Left ventricle myocardium inferior (tissue), 1 donor: ENCODE measurements around the gene ANXA6. TPM values are rescaled to one million over a fixed set of nuclear protein-coding genes. Genes with fewer than 3 reads are reported as not detected.

Source experiments
- DNase-seq: peaks from one replicate; pipeline ENCODE4 v3.0.0-alpha.2; 2020
- H3K27ac ChIP-seq: fragments of 200-600 bp; replicated peaks from 2 replicates; pipeline ENCODE4 v1.8.0; 2021
- H3K27me3 ChIP-seq: fragments of 200-600 bp; 2 replicates; pipeline ENCODE4 v1.8.0; 2021; ENCODE audit warnings: low read depth
- H3K36me3 ChIP-seq: fragments of 200-600 bp; 2 replicates; pipeline ENCODE4 v1.8.0; 2021
- H3K4me1 ChIP-seq: fragments of 200-600 bp; 2 replicates; pipeline ENCODE4 v1.8.0; 2021
- H3K4me3 ChIP-seq: fragments of 200-600 bp; 2 replicates; pipeline ENCODE4 v1.8.0; 2021; ENCODE audit warnings: mild to moderate bottlenecking, moderate library complexity
- H3K9me3 ChIP-seq: fragments of 200-600 bp; replicated peaks from 2 replicates; pipeline ENCODE4 v1.8.0; 2021
- intact Hi-C: fragments of 100-400 bp; cut with micrococcal nuclease; formaldehyde crosslinking; loops from one replicate; pipeline ENCODE4 v1.11.0; 2022
- total RNA-seq: library from RNA; stranded (reverse); fragmentation: NEBNext Ultra II Directional; extraction: Animal tissue kit (Norgen Biotek cat#: 25700); gene quantifications from one replicate; pipeline ENCODE4 v1.2.1, GENCODE V29; 2021
- TF ChIP-seq, protein P1 (sequence below): fragments of 200-600 bp; IDR thresholded peaks from 2 replicates; pipeline ENCODE4 v1.8.0; 2021; ENCODE audit warnings: antibody characterized with exemption, mild to moderate bottlenecking, borderline replicate concordance
- donor health status: DM: no; HTN: yes; CAD: no; lungs with severe emphysema.

ANXA6 gene
- total RNA-seq, 1 donor from 2014 or later = 195 TPM

DNA sequence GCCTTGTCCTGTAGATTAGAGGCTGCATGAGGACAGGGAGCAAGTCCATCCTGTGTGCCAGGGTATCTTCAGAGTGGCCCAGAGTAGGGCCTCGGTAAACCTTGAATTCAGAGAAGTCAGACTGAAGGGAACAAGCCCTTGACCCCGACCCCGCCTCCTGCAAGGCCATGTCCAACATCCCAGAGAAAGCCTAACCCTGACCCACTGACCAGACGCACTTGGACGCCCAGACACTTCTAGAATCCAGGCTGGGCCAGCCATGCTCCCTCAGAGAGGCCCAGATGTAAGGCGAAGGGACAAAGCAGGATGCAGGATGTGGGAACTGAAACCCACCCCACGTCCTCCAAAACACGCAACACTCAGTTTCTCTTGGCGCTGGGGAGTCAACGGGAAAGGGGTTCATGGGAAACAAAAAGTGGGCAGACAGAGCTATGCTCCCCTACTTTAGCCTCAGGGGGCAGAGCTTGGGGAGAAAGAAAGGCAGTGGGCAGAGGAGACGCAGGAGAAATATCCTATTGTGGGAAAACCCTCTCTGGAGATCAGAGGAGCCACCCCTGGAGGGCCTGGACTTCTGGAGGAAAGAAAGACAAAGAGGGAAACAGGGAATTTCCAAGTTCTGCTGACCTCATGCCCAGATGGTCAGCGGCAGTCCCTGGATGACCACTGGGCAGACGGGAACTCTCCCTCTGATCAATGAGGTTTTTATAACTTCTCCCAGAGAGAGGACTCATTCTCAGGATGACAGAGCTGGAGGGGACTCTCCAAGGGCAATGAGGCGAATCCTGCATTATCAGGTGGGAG, 89.7 kb downstream of the ANXA6 start:
- Histone ChIP-seq H3K36me3 (peaks cover under 1% of the 10 kb centered on the region), H3K27me3 (no peaks in the 10 kb centered on the region), H3K4me1 (peaks cover 100% of the 10 kb centered on the region), H3K9me3 (no peaks in the 10 kb centered on the region), H3K4me3 (no peak overlapping the region), H3K27ac (peak overlapping the region; percentile 82)
- TF ChIP-seq, protein P1, sequence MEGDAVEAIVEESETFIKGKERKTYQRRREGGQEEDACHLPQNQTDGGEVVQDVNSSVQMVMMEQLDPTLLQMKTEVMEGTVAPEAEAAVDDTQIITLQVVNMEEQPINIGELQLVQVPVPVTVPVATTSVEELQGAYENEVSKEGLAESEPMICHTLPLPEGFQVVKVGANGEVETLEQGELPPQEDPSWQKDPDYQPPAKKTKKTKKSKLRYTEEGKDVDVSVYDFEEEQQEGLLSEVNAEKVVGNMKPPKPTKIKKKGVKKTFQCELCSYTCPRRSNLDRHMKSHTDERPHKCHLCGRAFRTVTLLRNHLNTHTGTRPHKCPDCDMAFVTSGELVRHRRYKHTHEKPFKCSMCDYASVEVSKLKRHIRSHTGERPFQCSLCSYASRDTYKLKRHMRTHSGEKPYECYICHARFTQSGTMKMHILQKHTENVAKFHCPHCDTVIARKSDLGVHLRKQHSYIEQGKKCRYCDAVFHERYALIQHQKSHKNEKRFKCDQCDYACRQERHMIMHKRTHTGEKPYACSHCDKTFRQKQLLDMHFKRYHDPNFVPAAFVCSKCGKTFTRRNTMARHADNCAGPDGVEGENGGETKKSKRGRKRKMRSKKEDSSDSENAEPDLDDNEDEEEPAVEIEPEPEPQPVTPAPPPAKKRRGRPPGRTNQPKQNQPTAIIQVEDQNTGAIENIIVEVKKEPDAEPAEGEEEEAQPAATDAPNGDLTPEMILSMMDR = no peak
- intact Hi-C loops = no loop called here
- DNase-seq = no peak

DNA sequence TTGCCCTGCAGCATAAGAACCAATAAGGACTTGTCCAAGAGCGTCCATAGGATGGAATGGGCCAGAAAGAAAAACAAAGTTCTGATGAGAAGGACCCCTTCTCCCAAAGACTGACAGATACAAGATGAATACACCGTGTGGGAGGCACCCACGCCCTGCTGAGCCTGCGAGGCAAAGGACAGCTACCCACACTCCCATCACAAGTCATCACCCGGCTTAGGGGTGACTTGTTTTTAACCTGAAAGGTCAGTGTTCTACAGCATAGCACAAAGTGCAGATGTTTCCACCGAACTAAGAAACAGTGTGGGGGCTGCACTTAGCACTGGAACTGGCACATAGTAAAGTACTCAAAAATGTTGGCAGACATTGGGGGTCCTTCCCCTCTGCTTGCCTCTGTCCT, 90.7 kb downstream of the ANXA6 start:
- intact Hi-C loops = no loop called here
- peak overlapping the region; percentile 82 for H3K27ac ChIP-seq

DNA sequence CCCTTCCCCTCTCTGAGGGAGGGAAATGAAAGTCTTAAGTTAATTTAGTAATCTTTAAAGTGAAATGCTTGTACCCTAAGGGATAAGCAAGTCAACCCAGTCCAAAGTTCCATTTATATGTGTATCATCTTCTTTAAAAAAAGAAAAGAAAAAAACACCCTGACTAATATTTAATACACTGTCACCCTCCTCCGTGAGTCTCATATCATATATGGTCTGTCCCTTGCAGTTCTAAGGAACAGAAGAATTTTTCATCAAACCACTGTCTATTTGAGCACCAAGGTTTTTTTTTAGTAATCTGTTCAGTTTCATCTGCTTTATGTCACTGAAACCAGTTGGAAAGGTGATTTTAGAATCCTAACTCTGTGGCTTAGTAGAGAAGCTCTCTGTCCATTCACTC, 92.0 kb downstream of the ANXA6 start:
- Histone ChIP-seq H3K27ac (peak overlapping the region; percentile 93), H3K27me3 (no peaks in the 10 kb centered on the region), H3K4me1 (peaks cover 100% of the 10 kb centered on the region), H3K36me3 (peaks cover 22% of the 10 kb centered on the region), H3K4me3 (no peak overlapping the region), H3K9me3 (no peaks in the 10 kb centered on the region)
- TF ChIP-seq, protein P1 = no peak
- DNase-seq = no peak
- intact Hi-C loops = no loop called here

More for the DNA sequence above, 90.7 kb downstream of the ANXA6 start:
- TF ChIP-seq, protein P1 = no peak
- no peaks in the 10 kb centered on the region for H3K27me3 ChIP-seq
- no peaks in the 10 kb centered on the region for H3K9me3 ChIP-seq
- DNase-seq = no peak
- H3K4me1 ChIP-seq = peaks cover 100% of the 10 kb centered on the region
- peaks cover 9% of the 10 kb centered on the region for H3K36me3 ChIP-seq
- no peak overlapping the region for H3K4me3 ChIP-seq

DNA sequence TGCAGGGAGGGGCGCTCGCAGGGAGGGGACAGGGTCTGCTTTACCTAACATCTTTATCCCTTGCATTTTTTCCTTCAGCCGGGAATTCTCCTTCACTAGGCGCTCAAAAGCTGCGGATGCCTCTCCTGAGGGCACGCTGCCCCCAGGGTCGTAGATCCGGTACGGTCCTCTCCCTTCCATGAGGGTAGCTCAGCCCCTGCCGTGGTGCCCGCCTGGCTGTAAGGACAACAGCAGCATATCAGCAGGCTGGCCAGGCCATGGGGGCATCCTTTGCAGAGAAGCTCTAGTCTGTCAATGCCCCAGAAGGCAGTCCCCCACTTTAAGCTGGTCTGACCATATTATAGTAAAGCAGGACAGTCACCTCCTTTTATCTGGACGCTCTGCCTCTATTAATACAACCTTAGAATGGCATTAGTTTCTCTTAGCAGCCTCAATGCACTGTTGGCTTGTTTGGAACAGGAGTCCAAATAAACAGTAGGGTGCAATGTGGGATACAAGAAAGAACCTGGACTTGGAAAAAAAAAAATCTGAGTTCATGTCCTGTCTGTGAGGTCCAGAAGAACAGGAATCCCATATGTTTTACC, 92.6 kb downstream of the ANXA6 start:
- Histone ChIP-seq H3K4me1 (peaks cover 100% of the 10 kb centered on the region), H3K36me3 (peaks cover 27% of the 10 kb centered on the region), H3K27ac (peak overlapping the region; percentile 93), H3K4me3 (no peak overlapping the region), H3K27me3 (no peaks in the 10 kb centered on the region), H3K9me3 (no peaks in the 10 kb centered on the region)
- no peak for DNase-seq
- TF ChIP-seq, protein P1 = no peak
- intact Hi-C loops = no loop called here

DNA sequence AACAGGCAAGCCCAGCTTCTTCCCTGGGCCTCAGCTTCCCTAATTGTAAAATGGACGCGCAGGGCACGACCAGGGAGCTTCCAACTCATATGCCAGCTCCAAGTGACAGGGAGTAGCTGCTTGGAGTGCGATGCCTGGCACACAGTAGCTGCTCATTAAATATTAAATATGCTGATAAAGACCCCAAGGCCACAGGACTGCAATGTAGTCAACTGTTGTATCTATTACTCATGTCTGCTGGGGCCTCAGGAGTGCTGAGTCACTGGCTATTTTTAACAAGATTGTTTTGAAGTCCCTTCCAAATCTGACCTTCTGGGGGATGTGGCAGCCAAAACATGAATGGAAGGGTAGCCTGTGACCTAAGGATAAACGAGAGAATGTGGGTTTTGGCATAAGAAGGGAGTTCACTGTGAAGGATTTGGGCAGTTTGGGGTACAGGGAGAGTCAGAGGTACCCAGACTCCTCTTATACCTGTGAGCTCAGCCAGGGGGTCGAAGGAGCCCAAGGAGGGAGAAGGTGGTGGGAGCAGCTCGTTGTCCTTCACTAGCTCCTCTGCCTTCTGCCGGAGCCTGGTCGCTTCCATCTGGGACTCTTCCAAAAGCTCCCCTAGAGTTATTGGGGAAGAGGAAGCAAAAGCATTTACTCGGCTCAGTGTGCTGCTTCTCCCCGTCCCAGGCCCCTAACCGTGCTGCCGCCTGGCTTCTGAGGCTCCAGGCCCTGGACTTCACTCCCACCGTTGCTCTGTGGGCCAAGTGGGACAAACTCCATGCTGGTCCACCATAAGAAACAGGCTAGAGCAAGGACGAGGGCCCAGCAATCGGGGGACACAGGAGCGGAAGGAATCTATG, 94.2 kb downstream of the ANXA6 start:
- peaks cover 41% of the 10 kb centered on the region for H3K36me3 ChIP-seq
- peak overlapping the region; percentile 9 for H3K4me3 ChIP-seq
- H3K27me3 ChIP-seq = no peaks in the 10 kb centered on the region
- peaks cover 99% of the 10 kb centered on the region for H3K4me1 ChIP-seq
- H3K9me3 ChIP-seq = no peaks in the 10 kb centered on the region
- TF ChIP-seq, protein P1 = no peak
- intact Hi-C loops = no loop called here
- peak overlapping the region; percentile 93 for H3K27ac ChIP-seq
- no peak for DNase-seq
